Mesendoderm (in vitro differentiated cells): ENCODE measurements around the gene ADAM23.

ENCODE experiments used
- DNase-seq: peaks from one replicate; pipeline ENCODE4 v3.0.0; 2013
- H2AK5ac ChIP-seq: 2 replicates; pipeline ENCODE4 v1.6.1; 2013; ENCODE audit warnings: low read length, inconsistent platforms
- H2BK120ac ChIP-seq: 2 replicates; pipeline ENCODE4 v1.6.1; 2013; ENCODE audit warnings: low read depth, mild to moderate bottlenecking, low read length, moderate library complexity, mixed read lengths
- H2BK15ac ChIP-seq: replicated peaks from 2 replicates; pipeline ENCODE4 v1.6.1; 2013; ENCODE audit warnings: low read depth, mild to moderate bottlenecking, moderate library complexity
- H2BK5ac ChIP-seq: 2 replicates; pipeline ENCODE4 v1.6.1; 2013; ENCODE audit warnings: low read length, inconsistent platforms
- H3K18ac ChIP-seq: 2 replicates; pipeline ENCODE4 v1.6.1; 2013; ENCODE audit warnings: mild to moderate bottlenecking, low read length, mixed read lengths
- H3K23ac ChIP-seq: one replicate; pipeline ENCODE4 v1.6.1; 2013; ENCODE audit warnings: low read length
- H3K27ac ChIP-seq: 2 replicates; pipeline ENCODE4 v1.5.1; 2013; ENCODE audit warnings: low read depth, mild to moderate bottlenecking, inconsistent platforms, low read length, moderate library complexity
- H3K27me3 ChIP-seq: 2 replicates; pipeline ENCODE4 v1.6.1; 2013; ENCODE audit warnings: low read length, control low read depth, mild to moderate bottlenecking, inconsistent platforms; ENCODE audit not compliant: insufficient read depth, poor library complexity
- H3K36me3 ChIP-seq: 2 replicates; pipeline ENCODE4 v1.6.1; 2013; ENCODE audit warnings: low read length, inconsistent platforms; ENCODE audit not compliant: control insufficient read depth, insufficient read depth
- H3K4ac ChIP-seq: one replicate; pipeline ENCODE4 v1.6.1; 2013; ENCODE audit warnings: low read depth, mild to moderate bottlenecking, low read length, moderate library complexity
- H3K4me1 ChIP-seq: 2 replicates; pipeline ENCODE4 v1.6.1; 2013; ENCODE audit warnings: low read depth, low read length, inconsistent platforms; ENCODE audit not compliant: control insufficient read depth
- H3K4me2 ChIP-seq: 2 replicates; pipeline ENCODE4 v1.6.1; 2013; ENCODE audit warnings: low read length
- H3K4me3 ChIP-seq: 2 replicates; pipeline ENCODE4 v1.5.1; 2013; ENCODE audit warnings: mild to moderate bottlenecking, low read length
- H3K56ac ChIP-seq: one replicate; pipeline ENCODE4 v1.6.1; 2013; ENCODE audit warnings: low read length
- H3K79me1 ChIP-seq: 2 replicates; pipeline ENCODE4 v1.6.1; 2013; ENCODE audit warnings: low read length, inconsistent platforms
- H3K79me2 ChIP-seq: 2 replicates; pipeline ENCODE4 v1.6.1; 2013; ENCODE audit warnings: mild to moderate bottlenecking, low read length; ENCODE audit not compliant: control insufficient read depth, insufficient read depth
- H3K9ac ChIP-seq: 2 replicates; pipeline ENCODE4 v1.6.1; 2013; ENCODE audit warnings: low read length, inconsistent platforms
- H4K5ac ChIP-seq: one replicate; pipeline ENCODE4 v1.6.1; 2013; ENCODE audit warnings: low read length
- H4K8ac ChIP-seq: one replicate; pipeline ENCODE4 v1.6.1; 2013; ENCODE audit warnings: low read depth, mild to moderate bottlenecking, control low read depth, low read length, moderate library complexity
- WGBS: extraction: QIAGEN DNeasy Blood & Tissue Kit; methylation state at CpG from one replicate; pipeline ENCODE4 v1.1.7; 2013; ENCODE audit warnings: low lambda C conversion rate, missing lambda C conversion rate; ENCODE audit not compliant: insufficient coverage; ENCODE audit errors: extremely low coverage; 5-methylcytosine and 5-hydroxymethylcytosine counted together

ADAM23 gene

GRCh38 chr2:206464597-206464996, 21.3 kb downstream of the ADAM23 start:
- H4K5ac ChIP-seq, result no peak overlapping the region
- H3K27ac ChIP-seq, result no peak overlapping the region
- H3K56ac ChIP-seq, result no peak overlapping the region
- H3K27me3 ChIP-seq, result no peaks in the 10 kb centered on the region
- H3K23ac ChIP-seq, result no peak overlapping the region
- H3K4me3 ChIP-seq, result no peak overlapping the region
- H3K4me2 ChIP-seq, result no peak overlapping the region
- no peaks in the 10 kb centered on the region for H3K36me3 ChIP-seq
- no peak overlapping the region for H3K4ac ChIP-seq
- no peak overlapping the region for H2BK15ac ChIP-seq
- H3K18ac ChIP-seq, result no peak overlapping the region
- no peaks in the 10 kb centered on the region for H3K79me2 ChIP-seq
- H2BK5ac ChIP-seq, result no peak overlapping the region
- no CpG with 5 or more reads among the region's 2 CpGs for WGBS
- no peaks in the 10 kb centered on the region for H3K79me1 ChIP-seq
- H3K9ac ChIP-seq, result no peak overlapping the region
- no peak overlapping the region for H2AK5ac ChIP-seq
- no peak overlapping the region for H4K8ac ChIP-seq
- H3K4me1 ChIP-seq, result no peaks in the 10 kb centered on the region
- DNase-seq, result no peak
- H2BK120ac ChIP-seq, result no peak overlapping the region

- Histone ChIP-seq H3K4me1 (no peaks in the 10 kb centered on the region), H3K18ac (no peak overlapping the region), H3K4ac (no peak overlapping the region), H3K4me2 (no peak overlapping the region), H3K9ac (no peak overlapping the region), H3K79me1 (no peaks in the 10 kb centered on the region), H3K23ac (no peak overlapping the region), H4K5ac (no peak overlapping the region), H3K79me2 (no peaks in the 10 kb centered on the region), H2BK15ac (no peak overlapping the region), H3K36me3 (no peaks in the 10 kb centered on the region), H3K27me3 (no peaks in the 10 kb centered on the region), H3K4me3 (no peak overlapping the region), H2AK5ac (no peak overlapping the region), H2BK120ac (no peak overlapping the region), H3K27ac (no peak overlapping the region), H4K8ac (no peak overlapping the region), H2BK5ac (no peak overlapping the region), H3K56ac (no peak overlapping the region)
- no CpG with 5 or more reads among the region's 2 CpGs for WGBS
- no peak for DNase-seq
Measured at GRCh38 chr2:206471524-206472062, 28.3 kb downstream of the ADAM23 start.

- no peak overlapping the region for H2BK15ac ChIP-seq
- no CpG with 5 or more reads among the region's 5 CpGs for WGBS
Measured at GRCh38 chr2:206472094-206472493, 28.8 kb downstream of the ADAM23 start.

GRCh38 chr2:206474099-206474498, 30.8 kb downstream of the ADAM23 start:
- H3K27me3 ChIP-seq, result no peaks in the 10 kb centered on the region
- no peaks in the 10 kb centered on the region for H3K36me3 ChIP-seq
- H4K5ac ChIP-seq, result no peak overlapping the region
- H3K56ac ChIP-seq, result no peak overlapping the region
- no peak overlapping the region for H3K18ac ChIP-seq
- no peak overlapping the region for H3K4me3 ChIP-seq
- WGBS, result no CpG with 5 or more reads among the region's 1 CpG
- H3K4ac ChIP-seq, result no peak overlapping the region
- no peak overlapping the region for H2BK120ac ChIP-seq
- no peak overlapping the region for H3K23ac ChIP-seq
- H2BK15ac ChIP-seq, result no peak overlapping the region
- H3K79me1 ChIP-seq, result no peaks in the 10 kb centered on the region
- no peaks in the 10 kb centered on the region for H3K4me1 ChIP-seq
- H2AK5ac ChIP-seq, result no peak overlapping the region
- H2BK5ac ChIP-seq, result no peak overlapping the region
- H4K8ac ChIP-seq, result no peak overlapping the region
- no peak for DNase-seq
- H3K27ac ChIP-seq, result no peak overlapping the region
- H3K79me2 ChIP-seq, result no peaks in the 10 kb centered on the region
- no peak overlapping the region for H3K4me2 ChIP-seq
- H3K9ac ChIP-seq, result no peak overlapping the region

More at GRCh38 chr2:206472094-206472493, 28.8 kb downstream of the ADAM23 start:
- H3K4ac ChIP-seq, result no peak overlapping the region
- no peak overlapping the region for H2AK5ac ChIP-seq
- no peaks in the 10 kb centered on the region for H3K4me1 ChIP-seq
- H3K36me3 ChIP-seq, result no peaks in the 10 kb centered on the region
- H3K18ac ChIP-seq, result no peak overlapping the region
- no peak overlapping the region for H3K4me2 ChIP-seq
- no peak overlapping the region for H3K9ac ChIP-seq
- no peak overlapping the region for H3K56ac ChIP-seq
- no peaks in the 10 kb centered on the region for H3K79me1 ChIP-seq
- H3K23ac ChIP-seq, result no peak overlapping the region
- no peaks in the 10 kb centered on the region for H3K79me2 ChIP-seq
- no peak overlapping the region for H4K8ac ChIP-seq
- H3K27ac ChIP-seq, result no peak overlapping the region
- H2BK5ac ChIP-seq, result no peak overlapping the region
- no peak overlapping the region for H4K5ac ChIP-seq
- H3K4me3 ChIP-seq, result no peak overlapping the region
- DNase-seq, result no peak
- no peaks in the 10 kb centered on the region for H3K27me3 ChIP-seq
- no peak overlapping the region for H2BK120ac ChIP-seq

GRCh38 chr2:206477296-206477695, 34.0 kb downstream of the ADAM23 start:
- Histone ChIP-seq H3K56ac (no peak overlapping the region), H3K23ac (no peak overlapping the region), H3K79me1 (no peaks in the 10 kb centered on the region), H2AK5ac (no peak overlapping the region), H3K79me2 (no peaks in the 10 kb centered on the region), H3K18ac (no peak overlapping the region), H2BK5ac (no peak overlapping the region), H3K4ac (no peak overlapping the region), H4K8ac (no peak overlapping the region), H3K27ac (no peak overlapping the region), H3K9ac (no peak overlapping the region), H2BK120ac (no peak overlapping the region), H3K4me1 (peaks cover 5% of the 10 kb centered on the region), H2BK15ac (no peak overlapping the region), H3K4me3 (no peak overlapping the region), H3K4me2 (no peak overlapping the region), H3K36me3 (no peaks in the 10 kb centered on the region), H3K27me3 (no peaks in the 10 kb centered on the region), H4K5ac (no peak overlapping the region)
- no CpG with 5 or more reads among the region's 1 CpG for WGBS
- DNase-seq, result no peak

- Histone ChIP-seq H3K79me2 (no peaks in the 10 kb centered on the region), H3K36me3 (no peaks in the 10 kb centered on the region), H3K27me3 (no peaks in the 10 kb centered on the region), H3K4ac (no peak overlapping the region), H4K8ac (no peak overlapping the region), H3K18ac (no peak overlapping the region), H4K5ac (no peak overlapping the region), H2BK120ac (no peak overlapping the region), H2AK5ac (no peak overlapping the region), H3K56ac (no peak overlapping the region), H3K4me3 (no peak overlapping the region), H3K23ac (no peak overlapping the region), H3K9ac (no peak overlapping the region), H3K27ac (no peak overlapping the region), H2BK15ac (no peak overlapping the region), H3K79me1 (no peaks in the 10 kb centered on the region), H3K4me2 (no peak overlapping the region), H2BK5ac (no peak overlapping the region), H3K4me1 (peaks cover 6% of the 10 kb centered on the region)
- DNase-seq, result no peak
- WGBS, result no CpG with 5 or more reads among the region's 3 CpGs
Measured at GRCh38 chr2:206478340-206478739, 35.0 kb downstream of the ADAM23 start.
